Fibroblast of the aortic adventitia (primary cell): ENCODE results near the gene NKIRAS1. TPM values are rescaled to one million over a fixed set of nuclear protein-coding genes. Genes with fewer than 3 reads are reported as not detected.

ENCODE experiments used
- DNase-seq: peaks from one replicate; pipeline ENCODE4 v3.0.0-alpha.2; 2010; ENCODE audit warnings: low read depth
- H3K4me3 ChIP-seq: 2 replicates; pipeline ENCODE4 v1.5.1; 2011; ENCODE audit warnings: low read depth, mild to moderate bottlenecking, control low read depth, low read length, moderate library complexity
- total RNA-seq: library from RNA; depleted of rRNA; stranded (reverse); fragments of >200 nt; gene quantifications from 2 replicates; pipeline ENCODE4 v1.2.3, GENCODE V29; 2012; ENCODE audit warnings: low replicate concordance
- TF ChIP-seq, protein P1 (sequence below): IDR thresholded peaks from 2 replicates; pipeline ENCODE4 v1.5.1; 2011; ENCODE audit warnings: mild to moderate bottlenecking, low read length, control low read depth, inconsistent platforms; ENCODE audit not compliant: insufficient read depth

The NKIRAS1 gene
- total RNA-seq, 1 donor = 20.9 TPM

DNA sequence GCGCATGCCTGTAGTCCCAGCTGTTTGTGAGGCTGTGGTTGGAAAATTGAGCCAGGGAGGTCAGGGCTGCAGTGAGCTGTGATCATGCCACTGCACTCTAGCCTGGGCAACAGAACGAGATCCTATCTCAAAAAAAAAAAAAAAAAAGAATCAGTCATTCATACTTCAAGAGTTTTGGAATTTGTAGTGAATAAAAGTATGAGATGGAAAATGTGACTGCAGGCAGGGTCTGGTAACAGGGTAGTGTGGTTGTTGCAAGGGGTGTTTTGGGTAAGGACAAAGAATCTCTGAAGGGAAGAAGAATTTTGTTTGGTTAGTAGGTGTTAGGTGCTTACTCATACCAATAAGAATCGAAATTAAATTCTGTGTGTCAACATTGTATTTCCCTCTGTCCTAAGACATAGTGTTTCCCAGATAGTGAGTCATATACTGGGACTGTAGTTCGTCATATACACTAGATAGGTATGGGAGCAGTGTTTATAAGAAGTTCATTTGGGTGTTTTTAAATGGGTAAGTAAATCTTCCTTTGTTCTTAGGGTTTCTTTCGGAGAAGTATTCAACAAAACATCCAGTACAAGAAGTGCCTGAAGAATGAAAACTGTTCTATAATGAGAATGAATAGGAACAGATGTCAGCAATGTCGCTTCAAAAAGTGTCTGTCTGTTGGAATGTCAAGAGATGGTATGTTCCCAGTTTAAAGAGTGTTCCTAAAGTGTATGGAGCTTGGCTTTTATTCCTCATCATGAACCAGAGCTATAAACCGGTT lies 42.5 kb upstream of the NKIRAS1 start:
- peak; percentile 77 for DNase-seq
- TF ChIP-seq, protein P1, sequence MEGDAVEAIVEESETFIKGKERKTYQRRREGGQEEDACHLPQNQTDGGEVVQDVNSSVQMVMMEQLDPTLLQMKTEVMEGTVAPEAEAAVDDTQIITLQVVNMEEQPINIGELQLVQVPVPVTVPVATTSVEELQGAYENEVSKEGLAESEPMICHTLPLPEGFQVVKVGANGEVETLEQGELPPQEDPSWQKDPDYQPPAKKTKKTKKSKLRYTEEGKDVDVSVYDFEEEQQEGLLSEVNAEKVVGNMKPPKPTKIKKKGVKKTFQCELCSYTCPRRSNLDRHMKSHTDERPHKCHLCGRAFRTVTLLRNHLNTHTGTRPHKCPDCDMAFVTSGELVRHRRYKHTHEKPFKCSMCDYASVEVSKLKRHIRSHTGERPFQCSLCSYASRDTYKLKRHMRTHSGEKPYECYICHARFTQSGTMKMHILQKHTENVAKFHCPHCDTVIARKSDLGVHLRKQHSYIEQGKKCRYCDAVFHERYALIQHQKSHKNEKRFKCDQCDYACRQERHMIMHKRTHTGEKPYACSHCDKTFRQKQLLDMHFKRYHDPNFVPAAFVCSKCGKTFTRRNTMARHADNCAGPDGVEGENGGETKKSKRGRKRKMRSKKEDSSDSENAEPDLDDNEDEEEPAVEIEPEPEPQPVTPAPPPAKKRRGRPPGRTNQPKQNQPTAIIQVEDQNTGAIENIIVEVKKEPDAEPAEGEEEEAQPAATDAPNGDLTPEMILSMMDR = no peak
- no peak overlapping the region for H3K4me3 ChIP-seq

DNA sequence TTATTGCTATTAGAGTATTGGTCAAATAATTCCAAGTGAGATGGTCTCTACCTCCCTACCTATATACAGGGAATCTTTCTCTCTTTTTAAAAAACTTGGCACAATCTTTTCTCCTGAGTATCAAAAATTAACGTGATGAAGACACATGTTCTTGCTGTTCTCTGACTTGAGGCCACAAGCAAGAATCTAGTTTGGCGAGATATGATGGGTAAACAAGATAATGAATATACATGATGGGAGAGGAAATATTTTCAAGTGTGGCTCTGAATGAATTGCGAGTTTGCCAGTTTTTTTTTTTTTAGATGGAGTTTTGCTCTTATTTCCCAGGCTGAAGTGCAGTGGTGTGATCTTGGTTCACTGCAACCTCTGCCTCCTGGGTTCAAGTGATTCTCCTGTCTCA lies 39.9 kb upstream of the NKIRAS1 start:
- no peak for DNase-seq
- H3K4me3 ChIP-seq = no peak overlapping the region
- TF ChIP-seq, protein P1 = no peak

DNA sequence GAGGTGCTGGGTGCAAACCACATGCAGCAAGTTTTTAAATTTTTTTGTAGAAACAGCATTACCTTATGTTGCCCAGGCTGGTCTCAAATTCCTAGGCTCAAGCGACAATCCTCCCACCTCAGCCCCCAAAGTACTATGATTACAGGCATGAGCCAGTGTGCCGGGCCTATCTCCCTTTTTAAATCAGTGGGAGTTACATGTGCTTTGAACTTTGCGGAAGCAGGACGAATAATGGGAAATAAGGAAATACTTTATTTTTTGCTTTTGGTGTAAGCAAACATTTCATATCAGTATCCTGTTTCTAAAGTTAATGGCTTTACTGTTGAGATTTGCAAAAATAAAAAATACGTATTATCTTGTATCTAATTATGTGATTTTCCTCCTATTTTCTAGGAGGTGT lies 37.4 kb upstream of the NKIRAS1 start:
- H3K4me3 ChIP-seq = no peak overlapping the region
- no peak for DNase-seq
- TF ChIP-seq, protein P1 = no peak

DNA sequence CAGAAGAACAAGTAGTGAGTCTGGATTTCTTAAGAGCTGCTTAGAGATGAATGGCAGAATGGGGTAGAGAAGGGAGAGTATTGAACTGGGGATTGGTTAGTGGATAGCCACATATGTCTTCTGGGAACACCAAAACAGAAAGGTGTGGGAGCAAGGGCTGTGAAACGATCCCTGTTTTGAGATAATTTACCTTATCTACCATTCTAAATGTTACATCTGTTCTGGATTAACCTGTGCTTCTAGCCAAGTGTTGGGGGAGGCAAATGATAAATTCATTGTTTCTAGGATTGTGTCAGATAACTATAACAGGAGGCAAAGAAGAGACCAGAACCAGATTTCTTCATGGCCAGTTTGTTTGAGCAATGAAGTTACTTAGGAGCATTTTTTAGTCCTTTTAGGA lies 36.7 kb upstream of the NKIRAS1 start:
- H3K4me3 ChIP-seq = no peak overlapping the region
- peak; percentile 40 for DNase-seq
- TF ChIP-seq, protein P1 = no peak

DNA sequence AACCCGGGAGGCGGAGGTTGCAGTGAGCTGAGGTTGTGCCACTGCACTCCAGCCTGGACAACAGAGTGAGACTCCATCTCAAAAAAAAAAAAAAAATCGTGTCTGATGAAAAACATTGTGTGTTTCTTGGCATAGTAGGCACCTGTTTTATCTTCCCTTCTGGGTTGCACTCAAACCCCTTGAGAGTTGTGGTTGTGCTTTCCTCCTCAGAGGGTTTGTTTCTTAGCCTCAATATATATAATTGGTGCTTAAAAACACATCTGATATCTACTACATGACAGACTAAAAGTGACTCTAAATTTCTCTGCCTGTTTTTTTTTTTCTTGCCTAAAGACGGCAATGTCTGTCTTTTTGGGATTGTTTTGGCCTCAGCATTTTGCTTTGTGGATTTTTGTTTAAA lies 35.9 kb upstream of the NKIRAS1 start:
- H3K4me3 ChIP-seq = no peak overlapping the region
- TF ChIP-seq, protein P1 = no peak
- DNase-seq = peak; percentile 69

DNA sequence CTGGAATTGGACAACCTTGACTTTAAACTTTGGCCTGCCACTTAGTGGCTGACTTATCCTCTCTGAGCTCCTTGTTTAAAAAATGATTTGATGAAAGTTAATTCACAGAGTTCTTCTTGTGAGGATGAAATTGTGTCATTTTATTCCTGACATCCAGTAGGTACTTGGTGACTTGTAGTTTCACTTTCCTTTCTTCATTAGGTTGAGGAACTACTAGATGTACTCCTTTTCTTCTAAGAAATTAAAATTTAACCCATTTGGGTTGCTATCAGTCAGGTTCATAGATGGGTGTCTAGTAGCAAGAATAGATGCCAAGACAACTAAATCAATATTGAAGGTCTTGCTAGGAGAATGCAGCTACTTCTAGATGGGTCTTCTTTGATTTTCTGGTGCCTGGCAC lies 33.5 kb upstream of the NKIRAS1 start:
- H3K4me3 ChIP-seq = no peak overlapping the region
- DNase-seq = no peak
- TF ChIP-seq, protein P1 = no peak

DNA sequence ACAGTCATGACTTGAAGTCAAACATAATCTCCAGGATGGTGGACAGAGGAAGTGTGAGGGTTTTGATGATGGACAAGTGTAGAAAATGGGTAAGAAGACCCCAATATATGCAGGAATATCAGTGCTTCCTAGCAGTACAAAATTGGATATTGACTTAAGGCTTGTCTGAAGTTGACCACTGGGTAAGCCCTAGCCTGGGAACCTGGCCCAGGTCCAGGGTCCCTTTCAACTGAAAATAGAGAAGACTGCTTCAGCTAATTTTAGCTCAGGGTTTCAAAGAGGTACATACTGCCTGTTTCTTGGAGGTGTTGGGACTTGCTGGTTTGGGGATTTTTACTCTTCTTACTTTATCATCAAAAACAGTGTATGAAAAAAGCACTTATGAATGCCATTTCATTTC lies 33.0 kb upstream of the NKIRAS1 start:
- TF ChIP-seq, protein P1 = no peak
- no peak overlapping the region for H3K4me3 ChIP-seq
- no peak for DNase-seq
